Measurements from ENCODE around the gene ARID1A.

The ARID1A gene

GRCh38 chr1:26729633-26730032, 33.8 kb downstream of the ARID1A start:
- no peak for DNase-seq

GRCh38 chr1:26730695-26731094, 34.9 kb downstream of the ARID1A start:
- no peak for DNase-seq

GRCh38 chr1:26731233-26731902, 35.6 kb downstream of the ARID1A start:
- no peak for DNase-seq

- no peak for DNase-seq
These were observed 37.6 kb downstream of the ARID1A start for GRCh38 chr1:26733392-26733791.

GRCh38 chr1:26733982-26734381, 38.2 kb downstream of the ARID1A start:
- no peak for DNase-seq

GRCh38 chr1:26734501-26735058, 38.8 kb downstream of the ARID1A start:
- DNase-seq, result no peak

GRCh38 chr1:26739329-26739914, 43.6 kb downstream of the ARID1A start:
- no peak for DNase-seq

- DNase-seq, result no peak
These were observed 44.3 kb downstream of the ARID1A start for GRCh38 chr1:26740023-26740634.

- no peak for DNase-seq
These were observed 45.1 kb downstream of the ARID1A start for GRCh38 chr1:26740952-26741351.

GRCh38 chr1:26743426-26744059, 47.7 kb downstream of the ARID1A start:
- DNase-seq, result no peak

- peak; percentile 95 for DNase-seq
These were observed 48.5 kb downstream of the ARID1A start for GRCh38 chr1:26744075-26744959.

- no peak for DNase-seq
These were observed 49.4 kb downstream of the ARID1A start for GRCh38 chr1:26745191-26745590.

GRCh38 chr1:26747048-26747447, 51.2 kb downstream of the ARID1A start:
- no peak for DNase-seq

GRCh38 chr1:26748351-26748750, 52.5 kb downstream of the ARID1A start:
- DNase-seq, result no peak

GRCh38 chr1:26749458-26749857, 53.6 kb downstream of the ARID1A start:
- no peak for DNase-seq

GRCh38 chr1:26750428-26750827, 54.6 kb downstream of the ARID1A start:
- peak; percentile 36 for DNase-seq

GRCh38 chr1:26752519-26752918, 56.7 kb downstream of the ARID1A start:
- DNase-seq, result no peak

GRCh38 chr1:26754086-26754874, 58.5 kb downstream of the ARID1A start:
- no peak for DNase-seq

GRCh38 chr1:26758358-26758757, 62.5 kb downstream of the ARID1A start:
- no peak for DNase-seq

GRCh38 chr1:26759531-26759930, 63.7 kb downstream of the ARID1A start:
- no peak for DNase-seq

GRCh38 chr1:26761217-26761616, 65.4 kb downstream of the ARID1A start:
- no peak for DNase-seq

GRCh38 chr1:26767714-26768113, 71.9 kb downstream of the ARID1A start:
- DNase-seq, result no peak

Data from hematopoietic multipotent progenitor cell treated with erythropoietin and hydrocortisone succinate and interleukin-3 and kit ligand, for 8 days (in vitro differentiated cells).